GM12878 (cell line): ENCODE measurements around the gene IL6R. TPM values are rescaled to one million over a fixed set of nuclear protein-coding genes. Genes with fewer than 3 reads are reported as not detected.
"Not testable (repeated sequence)": the region's sequence is repeated elsewhere in the genome, so short reads cannot be mapped to it uniquely, and the experiment has no call there.

Experiments used
- ATAC-seq: fragments of 200-7000 bp; cut with Tn5 transposase; 3 replicates; pipeline ENCODE4 v1.9.1; 2020; ENCODE audit warnings: mild to moderate bottlenecking, moderate library complexity
- BruUV-seq: library from RNA; stranded (reverse); fragments of 400-500 nt; replicated peaks from 2 replicates; lab custom pipeline; 2021; lab: Mats Ljungman, UMichigan
- CTCF ChIA-PET: fragments of 300-600 bp; sonication (Branson Sonifier 250); formaldehyde crosslinking; extraction: SDS; loops from one replicate; lab custom pipeline; 2021; ENCODE audit warnings: inconsistent platforms; lab: Yijun Ruan, JAX
- POLR2A ChIA-PET: fragments of 350-600 bp; formaldehyde crosslinking; extraction: SDS; loops from one replicate; lab custom pipeline; 2021; ENCODE audit warnings: inconsistent platforms; lab: Charles Lee
- RAD21 ChIA-PET: fragments of 300-600 bp; sonication (Branson Sonifier 250); formaldehyde crosslinking; loops from one replicate; lab custom pipeline; 2023; ENCODE audit warnings: antibody characterized with exemption; ENCODE audit not compliant: unreplicated experiment; lab: Charles Lee
- SMC1A ChIA-PET: fragments of 300-600 bp; sonication (Branson Sonifier 250); formaldehyde crosslinking; loops from one replicate; lab custom pipeline; 2023; ENCODE audit not compliant: unreplicated experiment, uncharacterized antibody; lab: Charles Lee
- DNase-seq: peaks from one replicate; pipeline ENCODE4 v3.0.0-alpha.2; 2011; ENCODE audit warnings: low read depth, low spot score
- FAIRE-seq: peaks from 3 replicates; lab custom pipeline; 2011; peaks lifted over from hg19 to GRCh38; lab: Jason Lieb, UNC
- H2AFZ ChIP-seq: 2 replicates; pipeline ENCODE4 v1.6.0; 2011; ENCODE audit warnings: low read depth, low read length, control low read depth; ENCODE audit not compliant: control insufficient read depth
- H3K27ac ChIP-seq: 2 replicates; pipeline ENCODE4 v1.5.1; 2011; ENCODE audit warnings: control low read depth; ENCODE audit not compliant: control insufficient read depth, insufficient read depth
- H3K27me3 ChIP-seq, 2 experiments: replicated peaks in 1 of 2; 2 replicates each; pipeline versions ENCODE4 v1.6.0 to v1.6.1; 2011; ENCODE audit warnings: low read length in 1 of 2; ENCODE audit not compliant: control insufficient read depth in 2 of 2, insufficient read depth in 2 of 2
- H3K36me3 ChIP-seq, 2 experiments: 2 replicates each; pipeline ENCODE4 v1.5.1; 2011; ENCODE audit warnings: low read length in 1 of 2; ENCODE audit not compliant: control insufficient read depth in 2 of 2, insufficient read depth in 2 of 2
- H3K4me1 ChIP-seq: 2 replicates; pipeline ENCODE4 v1.6.1; 2011; ENCODE audit warnings: mild to moderate bottlenecking, low read length, moderate library complexity, mixed read lengths; ENCODE audit not compliant: control insufficient read depth, insufficient read depth
- H3K4me2 ChIP-seq: 2 replicates; pipeline ENCODE4 v1.6.0; 2011; ENCODE audit warnings: control low read depth; ENCODE audit not compliant: control insufficient read depth, insufficient read depth
- H3K4me3 ChIP-seq: fragments of 200-600 bp; sonication (generic); 2 replicates; pipeline ENCODE4 v1.5.1; 2016
- H3K79me2 ChIP-seq: 2 replicates; pipeline ENCODE4 v1.6.0; 2011; ENCODE audit warnings: low read length; ENCODE audit not compliant: control insufficient read depth, insufficient read depth
- H3K9ac ChIP-seq: 2 replicates; pipeline ENCODE4 v1.8.0; 2011; ENCODE audit warnings: low read length, control low read depth, mixed read lengths; ENCODE audit not compliant: control insufficient read depth, insufficient read depth
- H3K9me3 ChIP-seq: replicated peaks from 3 replicates; pipeline ENCODE4 v1.5.1; 2011; ENCODE audit warnings: mild to moderate bottlenecking, low read length; ENCODE audit not compliant: control insufficient read depth, insufficient read depth
- H4K20me1 ChIP-seq: 2 replicates; pipeline ENCODE4 v1.6.0; 2011; ENCODE audit not compliant: control insufficient read depth, insufficient read depth
- ATF7 ChIP-seq: fragments of 450-650 bp; IDR thresholded peaks from 2 replicates; pipeline ENCODE4 v1.6.1; 2016; ENCODE audit warnings: low read depth, mild to moderate bottlenecking
- BACH1 ChIP-seq: fragments of 450-650 bp; IDR thresholded peaks from 2 replicates; pipeline ENCODE4 v1.6.1; 2017; ENCODE audit warnings: mild to moderate bottlenecking, borderline replicate concordance
- BHLHE40 ChIP-seq, 2 experiments: fragments of 450-650 bp in 1 of 2; IDR thresholded peaks; 2 replicates each; pipeline ENCODE4 v1.6.1; 2011 to 2017; ENCODE audit warnings: low read depth in 2 of 2, borderline replicate concordance in 1 of 2, improper control_type of control experiment in 1 of 2, low read length in 1 of 2, mild to moderate bottlenecking in 1 of 2
- BRCA1 ChIP-seq: IDR thresholded peaks from 2 replicates; pipeline ENCODE4 v1.6.1; 2011; ENCODE audit warnings: low read depth, low read length, improper control_type of control experiment
- CBX3 ChIP-seq: fragments of 200-600 bp; sonication (generic); IDR thresholded peaks from 2 replicates; pipeline ENCODE4 v1.6.1; 2016; ENCODE audit warnings: low read depth, borderline replicate concordance
- ELK1 ChIP-seq: IDR thresholded peaks from 2 replicates; pipeline ENCODE4 v1.6.1; 2012; ENCODE audit warnings: low read depth, low read length, improper control_type of control experiment
- HCFC1 ChIP-seq: fragments of 150-350 bp; IDR thresholded peaks from 2 replicates; pipeline ENCODE4 v1.6.1; 2014; ENCODE audit warnings: low read length
- IKZF2 ChIP-seq, 2 experiments: fragments of 450-650 bp; IDR thresholded peaks; 2 replicates each; pipeline ENCODE4 v1.6.1; 2017; ENCODE audit warnings: mild to moderate bottlenecking in 2 of 2, moderate library complexity in 2 of 2
- IRF4 ChIP-seq: IDR thresholded peaks from 2 replicates; pipeline ENCODE4 v1.6.1; 2011; ENCODE audit warnings: low read depth, low read length
- KLF5 ChIP-seq: fragments of 450-650 bp; IDR thresholded peaks from 2 replicates; pipeline ENCODE4 v1.6.1; 2014; ENCODE audit warnings: mild to moderate bottlenecking; ENCODE audit not compliant: partially characterized antibody
- LARP7 ChIP-seq: fragments of 450-650 bp; IDR thresholded peaks from 2 replicates; pipeline ENCODE4 v1.6.1; 2017; ENCODE audit warnings: mild to moderate bottlenecking
- NR2C1 ChIP-seq: fragments of 450-650 bp; IDR thresholded peaks from 2 replicates; pipeline ENCODE4 v1.6.1; 2017; ENCODE audit warnings: antibody characterized with exemption, mild to moderate bottlenecking, moderate library complexity
- RAD51 ChIP-seq: fragments of 450-650 bp; IDR thresholded peaks from 2 replicates; pipeline ENCODE4 v1.6.1; 2016; ENCODE audit warnings: moderate library complexity, mild to moderate bottlenecking, inconsistent platforms
- TAF1 ChIP-seq: IDR thresholded peaks from 2 replicates; pipeline ENCODE4 v1.6.1; 2011; ENCODE audit warnings: mild to moderate bottlenecking, low read depth, low read length, borderline replicate concordance
- WRNIP1 ChIP-seq: IDR thresholded peaks from 2 replicates; pipeline ENCODE4 v1.6.1; 2011; ENCODE audit warnings: low read depth, low read length, improper control_type of control experiment, borderline replicate concordance
- YBX1 ChIP-seq: fragments of 450-650 bp; IDR thresholded peaks from 2 replicates; pipeline ENCODE4 v1.6.1; 2016; ENCODE audit warnings: antibody characterized with exemption
- ZZZ3 ChIP-seq: IDR thresholded peaks from 2 replicates; pipeline ENCODE4 v1.6.1; 2011; ENCODE audit warnings: low read depth; ENCODE audit not compliant: control insufficient read depth, insufficient read length
- WGBS: methylation state at CpG from one replicate; pipeline ENCODE4 v1.1.6; 2016; ENCODE audit warnings: low lambda C conversion rate; ENCODE audit not compliant: insufficient replicate concordance, insufficient coverage; ENCODE audit errors: missing lambda C conversion rate; 5-methylcytosine and 5-hydroxymethylcytosine counted together
- in situ Hi-C: fragments of 300-500 bp; cut with MboI; formaldehyde crosslinking; loops from 9 replicates; pipeline ENCODE4 v1.14.3; 2018; ENCODE audit warnings: mixed read lengths
- intact Hi-C: fragments of 100-400 bp; cut with micrococcal nuclease; formaldehyde crosslinking; loops from one replicate; pipeline ENCODE4 v1.14.2; 2022; ENCODE audit not compliant: unreplicated experiment
- polyA plus RNA-seq, 11 experiments: library from polyadenylated mRNA; depleted of rRNA in 4 of 11; unstranded in 6 of 11; stranded (reverse) in 5 of 11; fragments of >200 nt; fragmentation: Nextera tagmentation in 4 of 11; fragmentation: Illumina TruSeq in 1 of 11; extraction: Ambion mirVana in 4 of 11; extraction: Trizol in 1 of 11; gene quantifications; 1 replicate in 1 of 11; 2 replicates in 10 of 11; pipeline versions ENCODE4 v1.2.1 to v1.2.3, GENCODE V29; 2011 to 2016; ENCODE audit warnings: inconsistent platforms in 2 of 11, missing spikeins in 2 of 11, low read depth in 1 of 11
- total RNA-seq, 4 experiments: library from RNA; depleted of rRNA in 3 of 4; stranded (reverse); fragments of >200 nt in 3 of 4; fragmentation: Illumina TruSeq in 1 of 4; extraction: Trizol in 1 of 4; gene quantifications; 2 replicates each; pipeline versions ENCODE4 v1.2.1 to v1.2.3, GENCODE V29; 2013 to 2021

IL6R gene
- total and polyA plus RNA-seq, 10 of the 15 experiments (the other 5 are each of a cell fraction or from before 2014, with no cell fraction given), result 1.9 to 43.4 (median 17.5) TPM

- TF ChIP-seq BACH1, result no peak
- no peak for TF ChIP-seq WRNIP1
- no peak for TF ChIP-seq CBX3
- TF ChIP-seq IRF4, result no peak
- TF ChIP-seq BRCA1, result no peak
Measured at GRCh38 chr1:154371436-154371835, 33.7 kb upstream of the IL6R start (continued).

GRCh38 chr1:154373777-154374357 is 31.3 kb upstream of the IL6R start:
- H3K79me2 ChIP-seq, BruUV-seq, intact Hi-C loops, DNase-seq, POLR2A ChIA-PET, RAD21 ChIA-PET, H3K4me1 ChIP-seq, H3K4me2 ChIP-seq, FAIRE-seq, H3K27ac ChIP-seq, H4K20me1 ChIP-seq, H2AFZ ChIP-seq, H3K9me3 ChIP-seq, H3K4me3 ChIP-seq, H3K36me3 ChIP-seq, in situ Hi-C loops, H3K9ac ChIP-seq, H3K27me3 ChIP-seq, ATAC-seq: not testable (repeated sequence)
- ChIA-PET SMC1A (interaction anchor here (0.6 to 1.1 kb wide), 3 partner anchors 18 to 93 kb away, joined by 3 read pairs; no protein-coding TSS in a partner anchor), CTCF (interaction anchor here (0.6 to 1.6 kb wide), 3 partner anchors 17 to 106 kb away, joined by 3 to 5 read pairs (median 4); no protein-coding TSS in a partner anchor)
- 55% methylated on average over 7 of the region's 7 CpGs for WGBS

- Histone ChIP-seq H3K9ac (no peak overlapping the region), H3K27me3 (no peaks in the 10 kb centered on the region), H3K9me3 (no peaks in the 10 kb centered on the region), H3K4me3 (no peak overlapping the region), H3K4me1 (no peaks in the 10 kb centered on the region), H3K79me2 (no peaks in the 10 kb centered on the region), H3K4me2 (no peak overlapping the region), H3K27ac (no peak overlapping the region), H2AFZ (no peak overlapping the region), H4K20me1 (no peaks in the 10 kb centered on the region), H3K36me3 (no peaks in the 10 kb centered on the region)
- in situ Hi-C loops (no loop called here), intact Hi-C loops (no loop called here)
- 78% methylated on average over 16 of the region's 16 CpGs for WGBS
- ATAC-seq (no peak), FAIRE-seq (no peak), DNase-seq (no peak)
- POLR2A ChIA-PET, result no interaction called here
- SMC1A ChIA-PET, result no interaction called here
- BruUV-seq, result no TSS peak
- CTCF ChIA-PET, result no interaction called here
- RAD21 ChIA-PET, result no interaction called here
- TF ChIP-seq ELK1 (no peak), ZZZ3 (no peak), RAD51 (no peak), WRNIP1 (no peak), TAF1 (no peak), HCFC1 (no peak), ATF7 (no peak), BHLHE40 (IDR thresholded peaks at IDR 0.05; ENCODE audit: borderline replicate concordance in 1 of 2, low read depth in 2 of 2, low read length in 1 of 2) (no peak), YBX1 (no peak), LARP7 (no peak), IKZF2 (IDR thresholded peaks at IDR 0.05) (no peak), NR2C1 (no peak), KLF5 (no peak), CBX3 (no peak)
Measured at GRCh38 chr1:154379301-154379700, 25.8 kb upstream of the IL6R start.
